Mucosa of descending colon (tissue), 3 donors: ENCODE results near the gene RPL39. TPM values are rescaled to one million over a fixed set of nuclear protein-coding genes. Genes with fewer than 3 reads are reported as not detected.

Source experiments
- ATAC-seq: fragments of 200-7000 bp; cut with Tn5 transposase; one replicate; pipeline ENCODE4 v1.9.1; 2020; ENCODE audit warnings: mild to moderate bottlenecking, moderate library complexity
- DNase-seq, 3 donors: peaks; one replicate each; pipeline ENCODE4 v3.0.0-alpha.2; 2020
- H3K36me3 ChIP-seq: fragments of 200-600 bp; one replicate; pipeline ENCODE4 v1.8.0; 2021; ENCODE audit warnings: low read depth, mild to moderate bottlenecking
- H3K4me1 ChIP-seq: fragments of 200-600 bp; one replicate; pipeline ENCODE4 v1.8.0; 2021; ENCODE audit warnings: low read depth, mild to moderate bottlenecking
- H3K4me3 ChIP-seq: fragments of 200-600 bp; one replicate; pipeline ENCODE4 v1.8.0; 2021; ENCODE audit warnings: mild to moderate bottlenecking
- H3K9me3 ChIP-seq: fragments of 200-600 bp; one replicate; pipeline ENCODE4 v1.8.0; 2021; ENCODE audit warnings: mild to moderate bottlenecking
- CTCF ChIP-seq: fragments of 200-600 bp; IDR thresholded peaks from one replicate; pipeline ENCODE4 v1.8.0; 2022; ENCODE audit warnings: antibody characterized with exemption, mild to moderate bottlenecking
- intact Hi-C, 2 donors: fragments of 100-400 bp; cut with DNase I in 1 of 2; cut with micrococcal nuclease in 1 of 2; formaldehyde crosslinking; loops; one replicate each; pipeline versions ENCODE4 v1.11.0 to v1.11.1; 2022; cut with DNase I, micrococcal nuclease
- total RNA-seq, 3 donors: library from RNA; stranded (reverse); fragmentation: NEBNext Ultra II Directional in 2 of 3; extraction: Animal tissue kit (Norgen Biotek cat#: 25700) in 2 of 3; gene quantifications; one replicate each; pipeline versions ENCODE4 v1.2.1 to v1.2.4, GENCODE V29; 2021 to 2023
- donor health status: DM: no; HTN: no; CAD: no; lungs with moderate emphysema.
- donor health status: DM: no; HTN: no; CAD: no.
- donor health status: DM: no; HTN: yes; CAD: no.

The RPL39 gene
- total RNA-seq, 3 donors from 2014 or later = 1,241 to 1,374 (median 1,261) TPM

- H3K4me3 ChIP-seq = no peak overlapping the region
- H3K4me1 ChIP-seq = no peaks in the 10 kb centered on the region
- no peaks in the 10 kb centered on the region for H3K36me3 ChIP-seq
- TF ChIP-seq CTCF = no peak
- H3K9me3 ChIP-seq = no peaks in the 10 kb centered on the region
- no peak for DNase-seq
- intact Hi-C loops = no loop called here
- ATAC-seq = no peak
Measured at GRCh38 chrX:119763836-119764387, 27.5 kb downstream of the RPL39 start.

- DNase-seq (no peak), ATAC-seq (no peak)
Measured at GRCh38 chrX:119763181-119763580, 28.2 kb downstream of the RPL39 start.

DNA sequence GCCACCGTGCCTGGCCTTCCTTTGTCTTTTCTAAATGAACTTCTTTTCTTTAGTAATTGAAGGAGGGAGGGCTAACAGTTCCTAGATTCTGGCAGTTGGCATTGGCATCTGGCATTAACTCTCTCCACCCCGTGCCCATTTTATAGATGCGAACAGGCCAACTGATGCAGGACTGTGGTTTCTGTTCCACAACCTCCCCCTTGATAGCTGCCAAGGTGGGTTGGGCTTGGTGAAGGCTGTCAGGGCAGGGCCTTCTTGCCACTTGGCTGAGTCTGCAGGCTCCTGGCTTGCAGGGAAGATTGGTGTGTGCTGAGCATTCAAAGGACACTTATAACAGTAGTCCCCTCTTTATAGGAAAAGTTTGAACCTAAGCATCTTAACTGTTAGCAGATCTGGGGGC is 28.7 kb downstream of the RPL39 start:
- intact Hi-C loops = no loop called here
- Histone ChIP-seq H3K4me3 (no peak overlapping the region), H3K9me3 (no peaks in the 10 kb centered on the region), H3K36me3 (no peaks in the 10 kb centered on the region), H3K4me1 (no peaks in the 10 kb centered on the region)
- no peak for ATAC-seq
- no peak for DNase-seq
- no peak for TF ChIP-seq CTCF

More at GRCh38 chrX:119763181-119763580, 28.2 kb downstream of the RPL39 start:
- no peak overlapping the region for H3K4me3 ChIP-seq
- H3K4me1 ChIP-seq = no peaks in the 10 kb centered on the region
- H3K36me3 ChIP-seq = no peaks in the 10 kb centered on the region
- intact Hi-C loops = no loop called here
- H3K9me3 ChIP-seq = no peaks in the 10 kb centered on the region
- TF ChIP-seq CTCF = no peak

DNA sequence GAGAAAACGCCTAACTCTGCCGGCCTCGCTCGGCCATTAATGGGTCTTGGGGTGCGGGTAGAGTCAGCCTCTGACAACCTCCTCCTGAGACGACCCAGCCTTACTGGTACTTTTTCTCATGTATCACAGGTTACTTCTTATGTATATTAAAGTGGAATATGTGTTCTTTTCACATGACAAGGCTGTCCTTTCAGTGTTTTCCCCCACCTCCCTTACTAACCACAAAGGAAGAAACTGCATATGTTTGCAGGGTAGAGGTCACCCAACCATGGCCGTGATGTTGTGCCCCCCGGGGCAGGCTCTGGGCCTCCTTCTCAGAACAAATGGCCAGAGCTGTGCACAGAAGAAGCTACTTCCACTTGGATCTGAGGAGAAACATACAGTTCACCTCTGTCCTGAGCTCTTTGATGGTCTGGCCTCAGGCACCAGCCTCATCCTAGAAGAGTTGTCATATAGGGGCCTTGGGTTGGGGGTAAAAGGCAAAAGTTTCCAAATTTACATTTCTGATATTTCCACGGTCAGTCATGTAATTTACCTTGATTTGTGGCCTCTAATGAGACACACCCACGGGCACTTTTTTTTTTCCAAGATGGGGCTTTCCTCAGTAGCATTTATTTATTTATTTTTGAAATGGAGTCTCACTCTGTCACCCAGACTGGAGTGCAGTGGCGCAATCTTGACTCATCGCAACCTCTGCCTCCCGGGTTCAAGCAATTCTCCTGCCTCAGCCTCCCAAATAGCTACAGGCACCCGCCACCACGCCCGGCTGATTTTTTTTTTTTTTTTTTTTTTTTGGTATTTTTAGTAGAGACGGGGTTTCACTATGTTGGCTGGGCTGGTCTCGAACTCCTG is 31.2 kb downstream of the RPL39 start:
- DNase-seq = no peak
- no peak for TF ChIP-seq CTCF
- Histone ChIP-seq H3K4me1 (no peaks in the 10 kb centered on the region), H3K4me3 (no peak overlapping the region), H3K36me3 (no peaks in the 10 kb centered on the region), H3K9me3 (no peaks in the 10 kb centered on the region)
- ATAC-seq = no peak
- intact Hi-C loops = no loop called here

DNA sequence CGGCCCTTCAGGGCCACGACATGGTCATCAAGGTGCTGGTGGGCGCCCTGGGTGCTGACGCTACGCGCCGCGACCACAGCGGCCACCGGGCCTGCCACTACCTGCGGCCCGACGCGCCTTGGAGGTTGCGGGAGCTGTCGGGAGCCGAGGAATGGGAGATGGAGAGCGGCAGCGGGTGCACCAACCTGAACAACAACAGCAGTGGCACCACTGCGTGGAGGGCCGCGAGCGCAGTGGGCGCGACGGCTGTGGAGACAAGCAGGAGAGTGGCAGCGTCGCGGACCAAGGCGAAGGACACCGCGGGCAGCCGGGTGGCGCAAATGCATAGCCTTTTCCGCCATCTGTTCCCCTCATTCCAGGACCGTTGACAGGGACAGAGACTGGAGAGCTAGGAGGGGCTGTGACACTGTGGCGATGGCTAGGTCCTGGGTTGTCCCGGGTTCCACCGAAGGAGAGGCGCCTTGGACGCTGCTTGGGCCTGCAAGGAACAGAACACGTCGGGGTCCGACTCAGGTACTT is 32.1 kb downstream of the RPL39 start:
- Histone ChIP-seq H3K4me3 (peak overlapping the region; percentile 32), H3K4me1 (no peaks in the 10 kb centered on the region), H3K9me3 (no peaks in the 10 kb centered on the region), H3K36me3 (no peaks in the 10 kb centered on the region)
- TF ChIP-seq CTCF = no peak
- DNase-seq (peak in 1 of 3 donors; percentile 61), ATAC-seq (no peak)
- intact Hi-C loops = no loop called here
